CD14-positive monocyte (primary cell): ENCODE measurements around the gene ANO2. TPM values are rescaled to one million over a fixed set of nuclear protein-coding genes. Genes with fewer than 3 reads are reported as not detected.

ENCODE experiments used
- DNase-seq, 3 donors: peaks; one replicate each; pipeline ENCODE4 v3.0.0-alpha.2; 2011 to 2022
- H2AFZ ChIP-seq: 2 replicates; pipeline ENCODE4 v1.6.0; 2012; ENCODE audit warnings: mild to moderate bottlenecking, low read depth, low read length, inconsistent platforms; ENCODE audit not compliant: insufficient read depth, poor library complexity, severe bottlenecking
- H3K27ac ChIP-seq, 2 donors: 1 replicate in 1 of 2; 2 replicates in 1 of 2; pipeline ENCODE4 v1.5.1; 2012 to 2013; ENCODE audit warnings: low read length in 2 of 2, control low read depth in 1 of 2, inconsistent platforms in 1 of 2, low read depth in 1 of 2, mild to moderate bottlenecking in 1 of 2
- H3K27me3 ChIP-seq, 2 donors: one replicate each; pipeline versions ENCODE4 v1.6.0 to v1.6.1; 2011 to 2013; ENCODE audit warnings: low read length in 2 of 2; ENCODE audit not compliant: control insufficient read depth in 2 of 2, insufficient read depth in 2 of 2
- H3K36me3 ChIP-seq, 2 donors: replicated peaks in 1 of 2; 1 replicate in 1 of 2; 2 replicates in 1 of 2; pipeline versions ENCODE4 v1.5.1 to v1.6.1; 2012 to 2013; ENCODE audit warnings: low read length in 2 of 2, control low read depth in 1 of 2, inconsistent platforms in 1 of 2, mild to moderate bottlenecking in 1 of 2; ENCODE audit not compliant: insufficient read depth in 2 of 2, control insufficient read depth in 1 of 2
- H3K4me1 ChIP-seq, 2 donors: 1 replicate in 1 of 2; 2 replicates in 1 of 2; pipeline versions ENCODE4 v1.5.1 to v1.6.1; 2012 to 2013; ENCODE audit warnings: low read length in 2 of 2, control low read depth in 1 of 2, inconsistent platforms in 1 of 2, mild to moderate bottlenecking in 1 of 2, moderate library complexity in 1 of 2; ENCODE audit not compliant: insufficient read depth in 2 of 2, control insufficient read depth in 1 of 2
- H3K4me2 ChIP-seq: replicated peaks from 2 replicates; pipeline ENCODE3; 2012; ENCODE audit warnings: low read length, moderate library complexity, mild to moderate bottlenecking; ENCODE audit not compliant: poor library complexity, severe bottlenecking; ENCODE audit errors: extremely low read depth
- H3K4me3 ChIP-seq, 3 experiments: fragments of 200-600 bp in 1 of 3; sonication (generic) in 1 of 3; replicated peaks in 1 of 3; 1 replicate in 2 of 3; 2 replicates in 1 of 3; pipeline ENCODE4 v1.5.1; 2011 to 2013; ENCODE audit warnings: low read length in 3 of 3, mild to moderate bottlenecking in 3 of 3, control low read depth in 2 of 3, low read depth in 2 of 3, inconsistent platforms in 1 of 3, moderate library complexity in 1 of 3
- H3K79me2 ChIP-seq: 2 replicates; pipeline ENCODE4 v1.6.0; 2012; ENCODE audit warnings: mild to moderate bottlenecking, control low read depth, inconsistent platforms, low read length, moderate library complexity; ENCODE audit not compliant: insufficient read depth
- H3K9ac ChIP-seq: 2 replicates; pipeline ENCODE4 v1.6.0; 2017; ENCODE audit warnings: low read length, mild to moderate bottlenecking; ENCODE audit not compliant: insufficient read depth, poor library complexity, severe bottlenecking
- H3K9me3 ChIP-seq, 2 donors: replicated peaks in 1 of 2; 1 replicate in 1 of 2; 2 replicates in 1 of 2; pipeline versions ENCODE4 v1.5.1 to v1.6.1; 2012 to 2013; ENCODE audit warnings: low read length in 2 of 2, control low read depth in 1 of 2; ENCODE audit not compliant: control insufficient read depth in 1 of 2, insufficient read depth in 1 of 2
- H4K20me1 ChIP-seq: 2 replicates; pipeline ENCODE4 v1.6.0; 2012; ENCODE audit warnings: mild to moderate bottlenecking, low read length, control low read depth, moderate library complexity; ENCODE audit not compliant: insufficient read depth
- H3K27ac Mint-ChIP-seq, 7 donors: one replicate each; pipeline ENCODE4 v1.8.0; 2020; ENCODE audit warnings: mild to moderate bottlenecking in 7 of 7, mixed read lengths in 7 of 7, moderate library complexity in 6 of 7, inconsistent platforms in 2 of 7
- H3K27me3 Mint-ChIP-seq, 3 donors: one replicate each; pipeline ENCODE4 v1.8.0; 2021 to 2022; ENCODE audit warnings: low read depth in 3 of 3, mild to moderate bottlenecking in 3 of 3, mixed read lengths in 3 of 3, moderate library complexity in 3 of 3, inconsistent platforms in 1 of 3
- H3K36me3 Mint-ChIP-seq, 2 donors: one replicate each; pipeline ENCODE4 v1.8.0; 2020; ENCODE audit warnings: mixed read lengths in 2 of 2, inconsistent platforms in 1 of 2, mild to moderate bottlenecking in 1 of 2
- H3K4me1 Mint-ChIP-seq: one replicate; pipeline ENCODE4 v1.8.0; 2020; ENCODE audit warnings: mild to moderate bottlenecking, mixed read lengths
- H3K4me3 Mint-ChIP-seq, 2 donors: one replicate each; pipeline ENCODE4 v1.8.0; 2020; ENCODE audit warnings: mild to moderate bottlenecking in 2 of 2, mixed read lengths in 2 of 2, moderate library complexity in 1 of 2
- H3K9me3 Mint-ChIP-seq, 7 donors: one replicate each; pipeline ENCODE4 v1.8.0; 2020 to 2022; ENCODE audit warnings: mixed read lengths in 7 of 7, mild to moderate bottlenecking in 6 of 7, moderate library complexity in 6 of 7, inconsistent platforms in 2 of 7
- WGBS: methylation state at CpG from one replicate; pipeline ENCODE4 v1.1.5; 2013; ENCODE audit warnings: missing lambda C conversion rate; ENCODE audit not compliant: insufficient coverage; 5-methylcytosine and 5-hydroxymethylcytosine counted together
- intact Hi-C, 2 donors: fragments of 100-400 bp; cut with micrococcal nuclease; formaldehyde crosslinking; loops; one replicate each; pipeline versions ENCODE4 v1.15.0 to v1.15.1; 2023
- polyA plus RNA-seq, 3 donors: library from polyadenylated mRNA; depleted of rRNA in 1 of 3; unstranded in 2 of 3; stranded (reverse) in 1 of 3; fragments of 300-500 nt in 2 of 3; fragments of >200 nt in 1 of 3; fragmentation: Illumina TruSeq in 2 of 3; gene quantifications; 1 replicate in 2 of 3; 2 replicates in 1 of 3; pipeline ENCODE4 v1.2.3, GENCODE V29; 2012 to 2021
- TF ChIP-seq, protein P1 (sequence below): fragments of 200-600 bp; IDR thresholded peaks from one replicate; pipeline ENCODE4 v1.8.0; 2022; ENCODE audit warnings: antibody characterized with exemption, mild to moderate bottlenecking

Gene ANO2
- polyA plus RNA-seq, 3 donors, result not detected

DNA sequence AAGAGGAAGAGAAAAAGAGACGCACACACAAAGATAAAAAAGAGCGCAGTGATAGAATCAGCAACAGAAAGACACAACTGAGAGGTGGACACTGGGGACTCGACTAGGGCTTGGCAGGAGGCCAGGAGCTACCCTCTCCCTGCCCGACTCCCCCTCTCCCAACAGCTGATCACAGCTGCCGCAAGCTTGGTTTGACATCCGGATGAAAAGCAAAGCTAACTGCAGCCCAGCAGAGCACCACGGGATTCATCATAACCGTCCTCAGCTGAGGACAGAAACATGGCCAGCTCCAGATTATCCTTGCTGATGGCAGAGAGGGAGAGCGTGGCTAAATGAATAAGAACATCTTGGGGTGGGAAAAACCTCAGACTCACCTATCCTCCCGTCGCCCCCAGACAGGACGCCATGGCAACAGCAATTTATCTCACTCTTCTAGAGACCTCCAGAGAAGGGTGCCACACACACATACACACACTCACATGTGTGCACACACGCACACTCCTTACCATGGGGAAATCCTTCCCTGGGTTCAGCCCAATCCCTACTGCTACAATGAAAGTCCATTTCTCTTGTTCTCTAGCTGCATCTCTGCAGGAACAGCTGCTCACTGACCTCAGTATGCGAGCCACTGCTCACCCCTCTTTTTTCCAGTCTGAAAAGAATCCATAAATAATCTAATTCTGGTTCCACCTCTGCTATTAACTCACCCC is 377.9 kb downstream of the ANO2 start:
- no peak overlapping the region for H3K4me3 Mint-ChIP-seq
- H3K9me3 Mint-ChIP-seq, result no peaks in the 10 kb centered on the region
- Histone ChIP-seq H4K20me1 (no peaks in the 10 kb centered on the region), H3K4me3 (no peak overlapping the region), H2AFZ (no peak overlapping the region), H3K27ac (no peak overlapping the region), H3K36me3 (no peaks in the 10 kb centered on the region), H3K27me3 (no peaks in the 10 kb centered on the region), H3K9me3 (no peaks in the 10 kb centered on the region), H3K4me2 (no peak overlapping the region), H3K4me1 (no peaks in the 10 kb centered on the region), H3K79me2 (no peaks in the 10 kb centered on the region), H3K9ac (no peak overlapping the region)
- TF ChIP-seq, protein P1, sequence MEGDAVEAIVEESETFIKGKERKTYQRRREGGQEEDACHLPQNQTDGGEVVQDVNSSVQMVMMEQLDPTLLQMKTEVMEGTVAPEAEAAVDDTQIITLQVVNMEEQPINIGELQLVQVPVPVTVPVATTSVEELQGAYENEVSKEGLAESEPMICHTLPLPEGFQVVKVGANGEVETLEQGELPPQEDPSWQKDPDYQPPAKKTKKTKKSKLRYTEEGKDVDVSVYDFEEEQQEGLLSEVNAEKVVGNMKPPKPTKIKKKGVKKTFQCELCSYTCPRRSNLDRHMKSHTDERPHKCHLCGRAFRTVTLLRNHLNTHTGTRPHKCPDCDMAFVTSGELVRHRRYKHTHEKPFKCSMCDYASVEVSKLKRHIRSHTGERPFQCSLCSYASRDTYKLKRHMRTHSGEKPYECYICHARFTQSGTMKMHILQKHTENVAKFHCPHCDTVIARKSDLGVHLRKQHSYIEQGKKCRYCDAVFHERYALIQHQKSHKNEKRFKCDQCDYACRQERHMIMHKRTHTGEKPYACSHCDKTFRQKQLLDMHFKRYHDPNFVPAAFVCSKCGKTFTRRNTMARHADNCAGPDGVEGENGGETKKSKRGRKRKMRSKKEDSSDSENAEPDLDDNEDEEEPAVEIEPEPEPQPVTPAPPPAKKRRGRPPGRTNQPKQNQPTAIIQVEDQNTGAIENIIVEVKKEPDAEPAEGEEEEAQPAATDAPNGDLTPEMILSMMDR, result no peak
- no peaks in the 10 kb centered on the region for H3K36me3 Mint-ChIP-seq
- H3K4me1 Mint-ChIP-seq, result no peaks in the 10 kb centered on the region
- H3K27me3 Mint-ChIP-seq, result peaks cover 3 to 10% (median 8%) of the 10 kb centered on the region in 3 donors
- no peak overlapping the region for H3K27ac Mint-ChIP-seq
- no peak for DNase-seq
- WGBS, result 63% methylated on average over 10 of the region's 14 CpGs
- intact Hi-C loops, result no loop called here

DNA sequence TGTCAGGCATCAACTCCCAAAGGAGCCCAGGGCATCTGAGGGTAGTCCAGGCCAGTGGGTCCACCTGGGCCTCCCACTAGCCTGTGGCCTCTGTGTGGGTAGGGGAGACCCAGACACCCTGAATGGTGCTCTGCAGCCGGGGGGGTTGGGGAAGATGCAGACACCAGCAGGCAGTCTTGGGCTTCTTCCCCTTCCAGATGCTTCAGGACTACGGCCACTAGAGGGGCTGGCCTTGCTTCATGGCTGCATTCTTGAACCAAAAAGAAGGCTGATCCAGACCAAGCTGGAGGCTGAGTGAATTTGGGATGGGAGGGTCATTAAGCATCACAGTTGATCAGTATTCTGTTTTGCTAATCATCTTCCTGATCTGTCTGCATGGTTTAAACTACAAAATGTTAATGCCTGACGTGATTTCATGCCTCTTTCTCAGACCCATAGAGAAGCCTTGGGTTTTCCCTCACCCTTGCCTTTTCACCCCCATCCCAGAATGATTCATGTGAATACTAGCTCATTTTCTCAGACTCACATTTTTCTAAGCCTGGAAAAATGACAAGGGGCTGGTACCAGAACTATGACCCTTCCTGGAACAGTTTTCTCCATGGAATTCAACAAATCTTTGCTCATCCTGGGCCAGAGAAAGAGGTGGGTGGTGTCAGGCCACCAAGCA is 379.0 kb downstream of the ANO2 start:
- no peaks in the 10 kb centered on the region for H3K27me3 ChIP-seq
- no peak for DNase-seq
- Mint-ChIP-seq H3K4me1 (no peaks in the 10 kb centered on the region), H3K27me3 (peaks cover 2 to 10% (median 4%) of the 10 kb centered on the region in 3 donors), H3K27ac (no peak overlapping the region), H3K9me3 (no peaks in the 10 kb centered on the region), H3K36me3 (no peaks in the 10 kb centered on the region), H3K4me3 (no peak overlapping the region)
- TF ChIP-seq, protein P1, result no peak
- no peak overlapping the region for H3K4me2 ChIP-seq
- no peaks in the 10 kb centered on the region for H3K4me1 ChIP-seq
- no peak overlapping the region for H3K9ac ChIP-seq
- no peaks in the 10 kb centered on the region for H3K9me3 ChIP-seq
- H2AFZ ChIP-seq, result no peak overlapping the region
- H3K4me3 ChIP-seq, result no peak overlapping the region
- 92% methylated on average over 2 of the region's 3 CpGs for WGBS
- intact Hi-C loops, result no loop called here
- no peaks in the 10 kb centered on the region for H4K20me1 ChIP-seq
- no peaks in the 10 kb centered on the region for H3K79me2 ChIP-seq
- no peaks in the 10 kb centered on the region for H3K36me3 ChIP-seq
- no peak overlapping the region for H3K27ac ChIP-seq
